HEK293 (cell line): ENCODE measurements around the gene STIM1.

Source experiments
- CTCF ChIA-PET: fragments of 350-600 bp; formaldehyde crosslinking; extraction: SDS; loops from one replicate; lab custom pipeline; 2021; ENCODE audit warnings: antibody characterized with exemption; lab: Yijun Ruan, JAX
- POLR2A ChIA-PET: fragments of 300-600 bp; formaldehyde crosslinking; extraction: SDS; loops from one replicate; lab custom pipeline; 2020; ENCODE audit warnings: antibody characterized with exemption, inconsistent platforms; lab: Yijun Ruan, JAX
- H3K27ac ChIP-seq: fragments of 200-500 bp; sonication (Bioruptor generic); 2 replicates; pipeline ENCODE4 v1.5.1; 2014; ENCODE audit warnings: low read depth, low read length, control low read depth, inconsistent platforms; ENCODE audit errors: extremely low read depth
- H3K36me3 ChIP-seq, 2 experiments: fragments of 200-500 bp in 1 of 2; sonication (Bioruptor generic) in 1 of 2; 1 replicate in 1 of 2; 2 replicates in 1 of 2; pipeline ENCODE4 v1.5.1; 2014 to 2017; ENCODE audit warnings: inconsistent platforms in 2 of 2, low read length in 2 of 2; ENCODE audit not compliant: control insufficient read depth in 2 of 2, insufficient read depth in 1 of 2
- H3K4me1 ChIP-seq: fragments of 200-500 bp; sonication (Bioruptor generic); 2 replicates; pipeline ENCODE4 v1.5.1; 2014; ENCODE audit warnings: mild to moderate bottlenecking, low read length, inconsistent platforms; ENCODE audit not compliant: control insufficient read depth, insufficient read depth
- H3K4me3 ChIP-seq: 2 replicates; pipeline ENCODE4 v1.5.1; 2011; ENCODE audit warnings: low read depth, mild to moderate bottlenecking, control low read depth, low read length, moderate library complexity
- H3K9me3 ChIP-seq: fragments of 200-500 bp; sonication (Bioruptor generic); 2 replicates; pipeline ENCODE4 v1.5.1; 2014; ENCODE audit warnings: low read depth, low read length, inconsistent platforms; ENCODE audit not compliant: control insufficient read depth, insufficient read depth
- BCL6B ChIP-seq: fragments of 450-650 bp; formaldehyde crosslinking; IDR thresholded peaks from 2 replicates; pipeline ENCODE4 v1.5.1; 2017; ENCODE audit warnings: missing biosample characterization, missing genetic modification characterization
- GLI2 ChIP-seq: fragments of 450-650 bp; formaldehyde crosslinking; IDR thresholded peaks from 2 replicates; pipeline ENCODE4; 2017; ENCODE audit warnings: missing biosample characterization, missing genetic modification characterization, low read depth, borderline replicate concordance
- GLI4 ChIP-seq: fragments of 450-650 bp; formaldehyde crosslinking; IDR thresholded peaks from 2 replicates; pipeline ENCODE4 v1.5.1; 2016; ENCODE audit warnings: missing biosample characterization, missing genetic modification characterization
- PATZ1 ChIP-seq: fragments of 450-650 bp; formaldehyde crosslinking; IDR thresholded peaks from 2 replicates; pipeline ENCODE4 v1.5.1; 2016; ENCODE audit warnings: missing biosample characterization, missing genetic modification characterization
- PBX3 ChIP-seq: sonication (generic); formaldehyde crosslinking; IDR thresholded peaks from 2 replicates; pipeline ENCODE4 v1.8.1; 2022; ENCODE audit warnings: mild to moderate bottlenecking, moderate library complexity, missing genetic modification reagents
- RBAK ChIP-seq: fragments of 450-650 bp; formaldehyde crosslinking; IDR thresholded peaks from 2 replicates; pipeline ENCODE4 v1.5.1; 2016; ENCODE audit warnings: missing biosample characterization, missing genetic modification characterization
- ZBTB10 ChIP-seq: fragments of 450-650 bp; formaldehyde crosslinking; IDR thresholded peaks from 2 replicates; pipeline ENCODE4 v1.5.1; 2016; ENCODE audit warnings: missing biosample characterization, missing genetic modification characterization
- ZBTB48 ChIP-seq: fragments of 450-650 bp; formaldehyde crosslinking; IDR thresholded peaks from 2 replicates; pipeline ENCODE4 v1.5.1; 2016; ENCODE audit warnings: missing biosample characterization, missing genetic modification characterization
- ZBTB7A ChIP-seq: fragments of 450-650 bp; formaldehyde crosslinking; IDR thresholded peaks from 2 replicates; pipeline ENCODE4 v1.5.1; 2016; ENCODE audit warnings: low read depth, missing biosample characterization, missing genetic modification characterization
- ZFP41 ChIP-seq: fragments of 450-650 bp; formaldehyde crosslinking; IDR thresholded peaks from 2 replicates; pipeline ENCODE4 v1.5.1; 2016; ENCODE audit warnings: missing biosample characterization, missing genetic modification characterization, borderline replicate concordance
- ZNF155 ChIP-seq: fragments of 450-650 bp; formaldehyde crosslinking; IDR thresholded peaks from 2 replicates; pipeline ENCODE4 v1.5.1; 2016; ENCODE audit warnings: missing biosample characterization, missing genetic modification characterization
- ZNF184 ChIP-seq: fragments of 450-650 bp; IDR thresholded peaks from 2 replicates; pipeline ENCODE4 v1.5.1; 2018; ENCODE audit warnings: missing biosample characterization, mild to moderate bottlenecking, missing genetic modification characterization
- ZNF239 ChIP-seq: fragments of 450-650 bp; formaldehyde crosslinking; IDR thresholded peaks from 2 replicates; pipeline ENCODE4 v1.5.1; 2016; ENCODE audit warnings: missing biosample characterization, missing genetic modification characterization
- ZNF404 ChIP-seq: fragments of 450-650 bp; formaldehyde crosslinking; IDR thresholded peaks from 2 replicates; pipeline ENCODE4 v1.5.1; 2017; ENCODE audit warnings: missing biosample characterization, missing genetic modification characterization
- ZNF621 ChIP-seq: fragments of 450-650 bp; formaldehyde crosslinking; IDR thresholded peaks from 2 replicates; pipeline ENCODE4 v1.5.1; 2017; ENCODE audit warnings: missing biosample characterization, missing genetic modification characterization
- ZNF658 ChIP-seq: fragments of 450-650 bp; formaldehyde crosslinking; IDR thresholded peaks from 2 replicates; pipeline ENCODE4; 2016; ENCODE audit warnings: missing biosample characterization, missing genetic modification characterization
- ZNF76 ChIP-seq: fragments of 450-650 bp; formaldehyde crosslinking; IDR thresholded peaks from 2 replicates; pipeline ENCODE4; 2016; ENCODE audit warnings: low read depth, missing biosample characterization, missing genetic modification characterization, borderline replicate concordance
- ZNF776 ChIP-seq: fragments of 450-650 bp; formaldehyde crosslinking; IDR thresholded peaks from 2 replicates; pipeline ENCODE4 v1.5.0; 2017; ENCODE audit warnings: missing biosample characterization, missing genetic modification characterization, borderline replicate concordance
- TF ChIP-seq, protein P1 (sequence below): fragments of 450-650 bp; formaldehyde crosslinking; IDR thresholded peaks from 2 replicates; pipeline ENCODE4 v1.5.1; 2016; ENCODE audit warnings: missing biosample characterization, missing genetic modification characterization, borderline replicate concordance
- TF ChIP-seq, protein P2 (sequence below): fragments of 450-650 bp; formaldehyde crosslinking; IDR thresholded peaks from 2 replicates; pipeline ENCODE4 v1.5.1; 2016; ENCODE audit warnings: missing biosample characterization, missing genetic modification characterization

Gene STIM1

DNA sequence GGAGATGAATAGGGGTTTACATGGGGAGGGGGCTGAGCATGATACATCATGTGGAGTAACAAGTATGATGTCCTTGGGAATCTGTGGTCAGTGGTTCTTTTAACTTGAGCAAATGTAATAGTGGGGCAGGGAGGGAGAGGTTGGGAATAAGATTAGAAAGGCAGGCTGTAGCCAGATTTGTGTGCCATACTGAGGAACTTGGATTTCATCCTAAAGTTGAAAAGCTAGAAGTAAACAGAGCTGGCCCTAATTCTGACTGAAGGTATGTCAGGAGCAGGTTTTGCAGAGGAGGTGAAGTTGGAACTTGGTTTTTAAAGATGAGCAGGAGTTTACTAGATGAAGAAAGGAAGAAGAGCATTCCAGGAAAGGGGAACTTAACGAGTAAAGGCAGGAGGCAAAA lies 130.8 kb downstream of the STIM1 start (continued):
- TF ChIP-seq ZBTB10 (no peak), ZFP41 (tag by site-specific recombination) (no peak)
- TF ChIP-seq, all 188 proteins: peak for 0

- Histone ChIP-seq H3K4me1 (no peaks in the 10 kb centered on the region), H3K27ac (no peak overlapping the region), H3K9me3 (no peaks in the 10 kb centered on the region), H3K36me3 (no peaks in the 10 kb centered on the region), H3K4me3 (no peak overlapping the region)
- ChIA-PET CTCF (interaction anchor here (0.6 to 1.4 kb wide), 2 partner anchors 28 to 134 kb away, joined by 3 to 4 read pairs; partner anchors contain the start of gene STIM1), POLR2A (no interaction called here)
- TF ChIP-seq GLI2 (tag by site-specific recombination) (no peak), ZBTB48 (tag by site-specific recombination) (no peak), ZNF658 (no peak), BCL6B (tag by site-specific recombination) (no peak), ZBTB7A (tag by site-specific recombination) (no peak), GLI4 (tag by site-specific recombination) (no peak), ZNF621 (tag by site-specific recombination) (no peak), PBX3 (CRISPR knock-in tag) (no peak), PATZ1 (no peak), ZNF776 (tag by site-specific recombination) (no peak), ZNF155 (no peak), ZNF239 (tag by site-specific recombination) (no peak), ZNF76 (no peak), RBAK (tag by site-specific recombination) (no peak), ZNF184 (tag by site-specific recombination) (no peak), ZNF404 (tag by site-specific recombination) (no peak)
- TF ChIP-seq, protein P1, sequence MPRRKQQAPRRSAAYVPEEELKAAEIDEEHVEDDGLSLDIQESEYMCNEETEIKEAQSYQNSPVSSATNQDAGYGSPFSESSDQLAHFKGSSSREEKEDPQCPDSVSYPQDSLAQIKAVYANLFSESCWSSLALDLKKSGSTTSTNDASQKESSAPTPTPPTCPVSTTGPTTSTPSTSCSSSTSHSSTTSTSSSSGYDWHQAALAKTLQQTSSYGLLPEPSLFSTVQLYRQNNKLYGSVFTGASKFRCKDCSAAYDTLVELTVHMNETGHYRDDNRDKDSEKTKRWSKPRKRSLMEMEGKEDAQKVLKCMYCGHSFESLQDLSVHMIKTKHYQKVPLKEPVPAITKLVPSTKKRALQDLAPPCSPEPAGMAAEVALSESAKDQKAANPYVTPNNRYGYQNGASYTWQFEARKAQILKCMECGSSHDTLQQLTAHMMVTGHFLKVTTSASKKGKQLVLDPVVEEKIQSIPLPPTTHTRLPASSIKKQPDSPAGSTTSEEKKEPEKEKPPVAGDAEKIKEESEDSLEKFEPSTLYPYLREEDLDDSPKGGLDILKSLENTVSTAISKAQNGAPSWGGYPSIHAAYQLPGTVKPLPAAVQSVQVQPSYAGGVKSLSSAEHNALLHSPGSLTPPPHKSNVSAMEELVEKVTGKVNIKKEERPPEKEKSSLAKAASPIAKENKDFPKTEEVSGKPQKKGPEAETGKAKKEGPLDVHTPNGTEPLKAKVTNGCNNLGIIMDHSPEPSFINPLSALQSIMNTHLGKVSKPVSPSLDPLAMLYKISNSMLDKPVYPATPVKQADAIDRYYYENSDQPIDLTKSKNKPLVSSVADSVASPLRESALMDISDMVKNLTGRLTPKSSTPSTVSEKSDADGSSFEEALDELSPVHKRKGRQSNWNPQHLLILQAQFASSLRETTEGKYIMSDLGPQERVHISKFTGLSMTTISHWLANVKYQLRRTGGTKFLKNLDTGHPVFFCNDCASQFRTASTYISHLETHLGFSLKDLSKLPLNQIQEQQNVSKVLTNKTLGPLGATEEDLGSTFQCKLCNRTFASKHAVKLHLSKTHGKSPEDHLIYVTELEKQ = no peak
- TF ChIP-seq, protein P2, sequence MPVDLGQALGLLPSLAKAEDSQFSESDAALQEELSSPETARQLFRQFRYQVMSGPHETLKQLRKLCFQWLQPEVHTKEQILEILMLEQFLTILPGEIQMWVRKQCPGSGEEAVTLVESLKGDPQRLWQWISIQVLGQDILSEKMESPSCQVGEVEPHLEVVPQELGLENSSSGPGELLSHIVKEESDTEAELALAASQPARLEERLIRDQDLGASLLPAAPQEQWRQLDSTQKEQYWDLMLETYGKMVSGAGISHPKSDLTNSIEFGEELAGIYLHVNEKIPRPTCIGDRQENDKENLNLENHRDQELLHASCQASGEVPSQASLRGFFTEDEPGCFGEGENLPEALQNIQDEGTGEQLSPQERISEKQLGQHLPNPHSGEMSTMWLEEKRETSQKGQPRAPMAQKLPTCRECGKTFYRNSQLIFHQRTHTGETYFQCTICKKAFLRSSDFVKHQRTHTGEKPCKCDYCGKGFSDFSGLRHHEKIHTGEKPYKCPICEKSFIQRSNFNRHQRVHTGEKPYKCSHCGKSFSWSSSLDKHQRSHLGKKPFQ (tag by site-specific recombination) = no peak
These were observed 133.9 kb downstream of the STIM1 start for GRCh38 chr11:3989276-3989920.
